Activated T-helper 17 cell treated with anti-CD3 and anti-CD28 coated beads, Interleukin-2, amount 50 U/mL, for 72 hours (primary cell): Measurements from ENCODE around the gene MITF. TPM values are rescaled to one million over a fixed set of nuclear protein-coding genes. Genes with fewer than 3 reads are reported as not detected.

Source experiments
- ATAC-seq: fragments of 150-1000 bp; cut with Tn5 transposase; replicated peaks from 2 replicates; pipeline ENCODE4 v1.10.0; 2021; ENCODE audit warnings: mild to moderate bottlenecking, moderate library complexity
- H3K27ac Mint-ChIP-seq: one replicate; pipeline ENCODE4 v1.8.0; 2022; ENCODE audit warnings: mixed read lengths
- H3K27me3 Mint-ChIP-seq: one replicate; pipeline ENCODE4 v1.8.0; 2022; ENCODE audit warnings: mixed read lengths
- H3K36me3 Mint-ChIP-seq: one replicate; pipeline ENCODE4 v1.8.0; 2022; ENCODE audit warnings: low read depth, mild to moderate bottlenecking, mixed read lengths
- H3K4me1 Mint-ChIP-seq: one replicate; pipeline ENCODE4 v1.8.0; 2022; ENCODE audit warnings: mixed read lengths
- H3K4me3 Mint-ChIP-seq: one replicate; pipeline ENCODE4 v1.8.0; 2022; ENCODE audit warnings: mild to moderate bottlenecking, mixed read lengths
- H3K9me3 Mint-ChIP-seq: one replicate; pipeline ENCODE4 v1.8.0; 2022; ENCODE audit warnings: mixed read lengths
- total RNA-seq, 2 donors: library from RNA; stranded (reverse); gene quantifications; one replicate each; pipeline ENCODE4 v1.2.3, GENCODE V29; 2022

The MITF gene
- total RNA-seq, 2 donors from 2014 or later: not detected

- H3K27me3 Mint-ChIP-seq: no peaks in the 10 kb centered on the region
- H3K4me1 Mint-ChIP-seq: no peaks in the 10 kb centered on the region
- no peak for ATAC-seq
- no peaks in the 10 kb centered on the region for H3K9me3 Mint-ChIP-seq
- no peak overlapping the region for H3K27ac Mint-ChIP-seq
- H3K36me3 Mint-ChIP-seq: no peaks in the 10 kb centered on the region
- no peak overlapping the region for H3K4me3 Mint-ChIP-seq
These were observed 20.2 kb upstream of the MITF start for GRCh38 chr3:69718866-69719586.

GRCh38 chr3:69719587-69720122, 19.6 kb upstream of the MITF start:
- H3K9me3 Mint-ChIP-seq: no peaks in the 10 kb centered on the region
- no peak overlapping the region for H3K27ac Mint-ChIP-seq
- no peaks in the 10 kb centered on the region for H3K27me3 Mint-ChIP-seq
- H3K4me3 Mint-ChIP-seq: no peak overlapping the region
- ATAC-seq: no peak
- H3K36me3 Mint-ChIP-seq: no peaks in the 10 kb centered on the region
- H3K4me1 Mint-ChIP-seq: no peaks in the 10 kb centered on the region

GRCh38 chr3:69720824-69721223, 18.4 kb upstream of the MITF start:
- no peak overlapping the region for H3K27ac Mint-ChIP-seq
- H3K36me3 Mint-ChIP-seq: no peaks in the 10 kb centered on the region
- no peaks in the 10 kb centered on the region for H3K9me3 Mint-ChIP-seq
- H3K4me1 Mint-ChIP-seq: no peaks in the 10 kb centered on the region
- ATAC-seq: no peak
- no peaks in the 10 kb centered on the region for H3K27me3 Mint-ChIP-seq
- H3K4me3 Mint-ChIP-seq: no peak overlapping the region

GRCh38 chr3:69723389-69723788, 15.9 kb upstream of the MITF start:
- no peaks in the 10 kb centered on the region for H3K36me3 Mint-ChIP-seq
- H3K27ac Mint-ChIP-seq: no peak overlapping the region
- no peaks in the 10 kb centered on the region for H3K9me3 Mint-ChIP-seq
- ATAC-seq: no peak
- H3K4me1 Mint-ChIP-seq: no peaks in the 10 kb centered on the region
- no peaks in the 10 kb centered on the region for H3K27me3 Mint-ChIP-seq
- H3K4me3 Mint-ChIP-seq: no peak overlapping the region

- no peaks in the 10 kb centered on the region for H3K9me3 Mint-ChIP-seq
- H3K27ac Mint-ChIP-seq: no peak overlapping the region
- no peaks in the 10 kb centered on the region for H3K27me3 Mint-ChIP-seq
- H3K36me3 Mint-ChIP-seq: no peaks in the 10 kb centered on the region
- H3K4me3 Mint-ChIP-seq: no peak overlapping the region
- ATAC-seq: no peak
- H3K4me1 Mint-ChIP-seq: no peaks in the 10 kb centered on the region
These were observed 14.4 kb upstream of the MITF start for GRCh38 chr3:69724722-69725435.

GRCh38 chr3:69725994-69726571, 13.2 kb upstream of the MITF start:
- Mint-ChIP-seq H3K9me3 (no peaks in the 10 kb centered on the region), H3K27me3 (no peaks in the 10 kb centered on the region), H3K36me3 (no peaks in the 10 kb centered on the region), H3K4me1 (no peaks in the 10 kb centered on the region), H3K27ac (no peak overlapping the region), H3K4me3 (no peak overlapping the region)
- no peak for ATAC-seq

- Mint-ChIP-seq H3K4me3 (no peak overlapping the region), H3K4me1 (no peaks in the 10 kb centered on the region), H3K9me3 (no peaks in the 10 kb centered on the region), H3K36me3 (no peaks in the 10 kb centered on the region), H3K27ac (no peak overlapping the region), H3K27me3 (peaks cover 3% of the 10 kb centered on the region)
- no peak for ATAC-seq
These were observed 9.9 kb upstream of the MITF start for GRCh38 chr3:69729147-69729919.

- H3K36me3 Mint-ChIP-seq: no peaks in the 10 kb centered on the region
- no peaks in the 10 kb centered on the region for H3K4me1 Mint-ChIP-seq
- H3K9me3 Mint-ChIP-seq: no peaks in the 10 kb centered on the region
- H3K27ac Mint-ChIP-seq: no peak overlapping the region
- ATAC-seq: no peak
- peaks cover 3% of the 10 kb centered on the region for H3K27me3 Mint-ChIP-seq
- H3K4me3 Mint-ChIP-seq: no peak overlapping the region
These were observed 8.2 kb upstream of the MITF start for GRCh38 chr3:69731080-69731479.

- no peaks in the 10 kb centered on the region for H3K36me3 Mint-ChIP-seq
- H3K27me3 Mint-ChIP-seq: peaks cover 26% of the 10 kb centered on the region
- ATAC-seq: no peak
- no peaks in the 10 kb centered on the region for H3K4me1 Mint-ChIP-seq
- no peak overlapping the region for H3K4me3 Mint-ChIP-seq
- no peak overlapping the region for H3K27ac Mint-ChIP-seq
- H3K9me3 Mint-ChIP-seq: no peaks in the 10 kb centered on the region
These were observed 3.4 kb upstream of the MITF start for GRCh38 chr3:69735893-69736292.

- Mint-ChIP-seq H3K4me1 (no peaks in the 10 kb centered on the region), H3K9me3 (no peaks in the 10 kb centered on the region), H3K36me3 (no peaks in the 10 kb centered on the region), H3K27ac (no peak overlapping the region), H3K27me3 (peaks cover 38% of the 10 kb centered on the region), H3K4me3 (no peak overlapping the region)
- ATAC-seq: no peak
These were observed 1.9 kb upstream of the MITF start for GRCh38 chr3:69737392-69737791.

GRCh38 chr3:69738315-69738714, 949 bp upstream of the MITF start:
- no peaks in the 10 kb centered on the region for H3K9me3 Mint-ChIP-seq
- H3K27ac Mint-ChIP-seq: no peak overlapping the region
- H3K27me3 Mint-ChIP-seq: peaks cover 39% of the 10 kb centered on the region
- no peak overlapping the region for H3K4me3 Mint-ChIP-seq
- H3K36me3 Mint-ChIP-seq: no peaks in the 10 kb centered on the region
- H3K4me1 Mint-ChIP-seq: no peaks in the 10 kb centered on the region
- no peak for ATAC-seq

- no peak for ATAC-seq
- Mint-ChIP-seq H3K9me3 (no peaks in the 10 kb centered on the region), H3K27me3 (peaks cover 42% of the 10 kb centered on the region), H3K4me1 (no peaks in the 10 kb centered on the region), H3K4me3 (no peak overlapping the region), H3K36me3 (no peaks in the 10 kb centered on the region), H3K27ac (no peak overlapping the region)
These were observed 433 bp upstream of the MITF start for GRCh38 chr3:69738859-69739203.

GRCh38 chr3:69740103-69741021, 1.1 kb downstream of the MITF start:
- Mint-ChIP-seq H3K4me3 (no peak overlapping the region), H3K4me1 (no peaks in the 10 kb centered on the region), H3K27ac (no peak overlapping the region), H3K9me3 (no peaks in the 10 kb centered on the region), H3K27me3 (peaks cover 42% of the 10 kb centered on the region), H3K36me3 (no peaks in the 10 kb centered on the region)
- ATAC-seq: no peak
